Fibroblast of mammary gland (primary cell): Measurements from ENCODE around the gene RAB11FIP5.

Experiments
- DNase-seq: peaks from one replicate; pipeline ENCODE4 v3.0.0-alpha.2; 2010; ENCODE audit warnings: low read depth
- H3K4me3 ChIP-seq: 2 replicates; pipeline ENCODE4 v1.5.1; 2011; ENCODE audit warnings: low read depth, mild to moderate bottlenecking, low read length, moderate library complexity; ENCODE audit not compliant: control insufficient read depth
- TF ChIP-seq, protein P1 (sequence below): conservative IDR thresholded peaks from 2 replicates; pipeline ENCODE4 v1.5.1; 2011; ENCODE audit warnings: low read depth, low read length, inconsistent platforms; ENCODE audit not compliant: control insufficient read depth, insufficient read depth

The RAB11FIP5 gene

DNA sequence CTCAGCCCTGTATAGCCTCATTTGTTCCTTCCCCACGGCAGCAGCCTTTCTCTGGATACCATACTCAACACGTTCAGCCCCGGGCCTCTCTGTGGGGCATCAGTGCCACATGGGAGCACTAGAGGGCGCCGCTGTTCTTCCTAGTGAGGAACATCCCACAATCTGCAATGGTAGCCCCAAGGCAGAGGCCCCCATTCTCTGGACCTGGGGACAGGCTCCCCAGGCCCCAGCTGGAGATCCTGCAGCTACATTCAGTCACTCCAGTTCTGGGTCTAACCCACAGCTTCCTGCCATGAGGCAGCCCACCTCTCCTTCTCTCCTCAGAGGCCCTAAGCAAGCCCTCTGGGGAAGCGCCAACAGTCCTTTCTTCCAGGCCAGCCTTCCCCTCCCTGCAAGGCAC, 27.1 kb downstream of the RAB11FIP5 start:
- TF ChIP-seq, protein P1, sequence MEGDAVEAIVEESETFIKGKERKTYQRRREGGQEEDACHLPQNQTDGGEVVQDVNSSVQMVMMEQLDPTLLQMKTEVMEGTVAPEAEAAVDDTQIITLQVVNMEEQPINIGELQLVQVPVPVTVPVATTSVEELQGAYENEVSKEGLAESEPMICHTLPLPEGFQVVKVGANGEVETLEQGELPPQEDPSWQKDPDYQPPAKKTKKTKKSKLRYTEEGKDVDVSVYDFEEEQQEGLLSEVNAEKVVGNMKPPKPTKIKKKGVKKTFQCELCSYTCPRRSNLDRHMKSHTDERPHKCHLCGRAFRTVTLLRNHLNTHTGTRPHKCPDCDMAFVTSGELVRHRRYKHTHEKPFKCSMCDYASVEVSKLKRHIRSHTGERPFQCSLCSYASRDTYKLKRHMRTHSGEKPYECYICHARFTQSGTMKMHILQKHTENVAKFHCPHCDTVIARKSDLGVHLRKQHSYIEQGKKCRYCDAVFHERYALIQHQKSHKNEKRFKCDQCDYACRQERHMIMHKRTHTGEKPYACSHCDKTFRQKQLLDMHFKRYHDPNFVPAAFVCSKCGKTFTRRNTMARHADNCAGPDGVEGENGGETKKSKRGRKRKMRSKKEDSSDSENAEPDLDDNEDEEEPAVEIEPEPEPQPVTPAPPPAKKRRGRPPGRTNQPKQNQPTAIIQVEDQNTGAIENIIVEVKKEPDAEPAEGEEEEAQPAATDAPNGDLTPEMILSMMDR, result peak; percentile 92
- no peak overlapping the region for H3K4me3 ChIP-seq
- peak; percentile 62 for DNase-seq

DNA sequence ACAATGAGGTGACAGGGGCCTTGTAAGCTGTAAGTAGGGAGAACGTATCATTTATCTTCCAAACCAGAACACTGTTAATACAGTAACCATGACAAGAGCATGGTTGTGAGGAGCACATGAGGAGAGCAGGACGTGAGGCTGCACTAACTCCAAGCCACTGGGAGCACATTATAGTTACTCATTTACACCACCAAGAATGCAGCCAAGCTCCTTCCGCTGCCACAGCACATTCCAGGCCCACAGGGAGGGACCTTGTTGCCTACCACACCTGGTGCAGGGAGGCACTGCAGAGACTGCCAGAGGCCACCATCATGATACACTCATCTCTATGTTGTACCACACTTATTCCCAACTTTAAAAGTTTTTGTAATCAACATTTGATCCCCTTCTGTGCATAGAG, 27.8 kb downstream of the RAB11FIP5 start:
- no peak for DNase-seq
- H3K4me3 ChIP-seq, result no peak overlapping the region
- TF ChIP-seq, protein P1, result no peak

DNA sequence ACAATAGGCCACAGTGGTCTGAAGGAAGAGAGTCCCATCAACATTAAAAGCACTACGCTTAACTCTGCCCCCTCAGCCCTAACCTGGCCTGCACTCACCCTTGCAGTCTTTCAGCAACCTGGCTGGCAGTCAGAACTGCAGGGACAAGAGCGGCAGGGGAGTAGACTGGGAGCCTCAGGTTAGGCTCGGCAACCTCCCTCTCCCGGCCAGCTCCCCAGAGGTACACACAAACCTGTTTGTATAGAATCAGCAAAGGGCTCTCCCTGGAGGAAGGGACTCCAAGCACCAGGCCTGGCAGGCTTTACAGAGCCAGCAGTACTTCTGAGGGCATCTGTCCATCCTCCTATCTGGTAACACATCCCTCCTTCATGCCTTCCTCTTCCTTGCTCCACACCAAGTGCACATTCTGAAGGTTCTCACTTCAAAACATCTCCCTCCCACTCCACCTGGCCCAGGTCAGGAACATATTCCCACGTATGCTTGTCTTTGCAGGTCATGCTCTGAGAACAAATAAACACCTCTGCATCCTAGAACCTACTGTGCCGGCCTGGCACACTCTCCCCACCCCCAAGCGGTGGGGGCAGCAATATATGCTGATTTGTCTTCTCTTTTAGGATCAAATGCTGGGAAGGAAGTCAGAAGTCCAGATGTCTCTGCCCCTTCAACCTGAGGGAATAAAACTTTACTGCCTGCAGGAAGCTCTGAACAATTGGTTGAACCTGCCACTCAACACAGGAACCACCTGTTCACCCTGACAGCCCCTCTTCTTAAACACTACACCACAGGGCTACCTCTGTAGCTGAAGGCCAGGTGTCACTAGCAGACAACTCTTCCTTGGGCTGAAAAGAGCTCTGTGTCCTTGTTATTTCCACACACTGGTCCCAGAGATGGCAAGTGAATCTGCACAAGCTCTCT, 28.6 kb downstream of the RAB11FIP5 start:
- no peak overlapping the region for H3K4me3 ChIP-seq
- TF ChIP-seq, protein P1, result no peak
- DNase-seq, result no peak

- DNase-seq, result no peak
- TF ChIP-seq, protein P1, result no peak
- no peak overlapping the region for H3K4me3 ChIP-seq
Measured at GRCh38 chr2:73082523-73083410, 30.0 kb downstream of the RAB11FIP5 start.

DNA sequence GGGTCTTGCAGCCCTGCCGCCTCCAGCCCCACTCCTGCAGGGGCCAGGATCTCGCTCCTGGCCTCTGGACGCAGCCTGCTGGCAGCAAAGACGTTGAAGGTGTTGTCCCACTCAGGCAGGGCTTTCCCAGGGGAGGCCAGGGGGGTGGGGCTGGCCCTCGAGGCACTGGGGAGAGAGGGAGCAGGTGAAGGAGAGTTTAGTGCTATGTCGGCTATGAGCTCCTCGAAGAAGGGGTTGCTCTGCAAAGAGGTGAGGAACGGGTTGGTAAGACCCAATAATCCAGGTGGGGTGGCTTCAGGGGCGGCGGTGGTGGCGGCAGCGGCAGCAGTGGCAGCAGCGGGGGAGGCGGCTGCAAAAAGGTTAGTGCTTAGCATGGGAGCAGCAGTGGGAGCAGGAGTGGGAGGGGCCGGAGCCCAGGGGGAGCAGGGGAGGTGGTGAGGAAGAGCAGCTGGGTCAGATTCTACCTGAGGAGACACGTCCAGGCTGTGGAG, 31.5 kb downstream of the RAB11FIP5 start:
- TF ChIP-seq, protein P1, result no peak
- DNase-seq, result no peak
- H3K4me3 ChIP-seq, result no peak overlapping the region

- TF ChIP-seq, protein P1, result no peak
- DNase-seq, result no peak
- no peak overlapping the region for H3K4me3 ChIP-seq
Measured at GRCh38 chr2:73080321-73081131, 32.2 kb downstream of the RAB11FIP5 start.
